HG02763 (cell line): Measurements from ENCODE around the gene SF3B6.
"Not testable (repeated sequence)": the region's sequence is repeated elsewhere in the genome, so short reads cannot be mapped to it uniquely, and the experiment has no call there.

Experiments used
- ATAC-seq: cut with Tn5 transposase; IDR thresholded peaks from one replicate; pipeline ENCODE4 v1.9.1; 2021; ENCODE audit warnings: mild to moderate bottlenecking, moderate library complexity; ENCODE audit not compliant: unreplicated experiment

SF3B6 gene

DNA sequence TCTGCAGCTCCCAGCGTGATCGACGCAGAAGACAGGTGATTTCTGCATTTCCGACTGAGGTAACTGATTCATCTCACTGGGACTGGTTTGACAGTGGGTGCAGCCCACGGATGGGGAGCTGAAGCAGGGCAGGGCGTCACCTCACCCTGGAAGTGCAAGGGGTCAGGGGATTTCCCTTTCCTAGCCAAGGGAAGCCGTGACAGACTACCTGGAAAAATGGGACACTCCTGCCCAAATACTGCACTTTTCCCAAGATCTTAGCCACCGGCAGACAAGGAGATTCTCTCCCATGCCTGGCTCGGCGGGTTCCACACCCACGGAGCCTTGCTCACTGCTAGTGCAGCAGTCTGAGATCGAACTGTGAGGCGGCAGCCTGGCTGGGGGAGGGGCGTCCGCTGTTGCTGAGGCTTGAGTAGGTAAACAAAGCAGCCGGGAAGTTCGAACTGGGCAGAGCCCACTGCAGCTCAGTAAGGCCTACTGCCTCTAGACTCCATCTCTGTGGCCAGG, 19.1 kb upstream of the SF3B6 start:
- ATAC-seq: not testable (repeated sequence)

GRCh38 chr2:24093270-24093669, 17.1 kb upstream of the SF3B6 start:
- not testable (repeated sequence) for ATAC-seq

GRCh38 chr2:24088821-24089359, 12.8 kb upstream of the SF3B6 start:
- ATAC-seq: no peak

DNA sequence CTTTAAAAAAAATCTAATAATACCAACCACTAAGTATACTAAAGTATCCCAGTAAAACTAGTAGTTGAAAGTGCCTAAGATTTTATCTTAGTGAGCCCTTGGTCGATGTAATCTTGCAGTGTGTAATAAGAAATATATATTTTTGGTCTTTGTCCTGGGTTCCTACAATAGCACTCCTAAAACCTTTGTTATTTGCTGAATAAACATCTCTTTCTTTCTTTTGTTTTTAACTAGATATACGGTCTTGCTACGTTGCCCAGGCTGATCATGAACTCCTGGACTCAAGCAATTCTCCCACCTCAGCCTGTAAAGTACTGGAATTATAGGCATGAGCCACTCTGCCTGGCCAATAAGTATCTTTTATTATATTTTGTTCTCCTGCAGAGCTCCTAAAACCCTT, 10.9 kb upstream of the SF3B6 start:
- ATAC-seq: no peak

- ATAC-seq: no peak
Observed at GRCh38 chr2:24086241-24086640, 10.1 kb upstream of the SF3B6 start.

DNA sequence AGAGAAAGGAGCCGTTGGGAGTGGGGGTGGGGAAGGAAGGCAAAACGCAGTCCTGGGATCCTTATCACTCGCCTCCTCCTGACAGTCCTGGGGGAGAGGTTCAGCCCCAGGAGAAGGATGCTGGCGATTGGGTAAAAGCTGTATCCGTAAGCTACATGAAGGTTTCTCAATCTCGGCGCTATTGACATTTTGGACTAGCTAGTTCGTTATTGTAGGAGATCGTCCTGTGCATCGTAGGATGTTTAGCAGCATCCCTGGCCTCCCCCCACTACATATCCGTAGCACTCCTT, 9.0 kb upstream of the SF3B6 start:
- ATAC-seq: no peak

- peak; percentile 79 for ATAC-seq
Observed at GRCh38 chr2:24084386-24085199, 8.5 kb upstream of the SF3B6 start, which contains the start of gene TP53I3. TP53I3 (minus strand) TSS chr2:24084834; CDS start chr2:24084326, 508 bp downstream.

GRCh38 chr2:24083567-24084385, 7.7 kb upstream of the SF3B6 start:
- peak; percentile 64 for ATAC-seq

DNA sequence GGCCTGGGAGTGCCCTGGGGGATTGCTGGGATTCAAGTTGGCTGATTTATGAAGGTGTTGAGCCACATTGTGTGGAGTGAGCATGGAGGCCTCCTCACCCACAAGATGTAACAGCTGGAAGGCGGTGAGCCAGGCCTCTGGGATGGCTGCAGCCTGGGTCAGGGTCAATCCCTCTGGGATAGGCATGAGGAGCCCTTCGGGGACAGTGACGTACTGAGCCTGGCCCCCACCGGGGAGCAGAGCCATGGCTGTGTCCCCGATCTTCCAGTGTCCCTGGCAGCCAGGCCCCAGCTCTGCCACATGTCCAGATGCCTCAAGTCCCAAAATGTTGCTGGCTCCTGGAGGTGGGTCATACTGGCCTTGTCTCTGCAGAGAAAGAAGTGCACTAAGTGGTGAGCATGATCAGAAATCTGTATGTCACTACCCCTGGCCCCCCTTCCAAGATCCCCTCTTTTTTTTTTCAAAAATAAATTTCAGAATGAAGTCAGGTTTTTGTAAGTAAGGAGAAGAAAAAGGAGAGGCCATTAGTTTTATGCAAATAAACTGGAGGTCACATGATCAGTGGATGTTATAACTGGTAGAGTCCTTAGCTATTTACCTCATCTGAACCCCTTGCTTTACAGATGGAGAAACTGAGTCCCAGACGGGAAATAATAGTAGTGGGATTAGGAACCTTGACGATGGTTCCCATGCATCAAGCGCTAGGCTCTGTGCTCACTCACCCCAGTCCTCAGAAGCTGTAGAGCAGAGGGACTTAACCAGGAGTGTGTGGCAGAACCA, 6.9 kb upstream of the SF3B6 start:
- no peak for ATAC-seq

DNA sequence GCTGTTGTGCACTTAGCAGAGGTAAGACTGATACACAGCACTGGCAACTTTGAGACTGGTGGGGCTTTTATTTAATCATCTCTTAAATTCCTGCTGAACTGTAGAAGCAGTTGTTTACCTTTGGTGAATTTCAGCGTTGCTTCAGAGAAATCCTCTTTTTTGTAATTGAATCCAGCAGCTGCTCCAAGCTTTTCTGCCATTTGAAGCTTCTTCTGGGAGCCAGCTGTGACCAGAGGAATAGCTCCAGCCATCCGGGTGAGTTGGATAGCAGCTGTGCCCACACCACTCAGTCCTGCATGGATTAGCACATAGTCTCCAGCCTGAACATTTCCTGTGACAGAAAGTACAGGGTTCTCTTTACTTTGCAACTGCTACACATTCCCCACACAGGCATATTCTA, 4.6 kb upstream of the SF3B6 start:
- ATAC-seq: no peak

DNA sequence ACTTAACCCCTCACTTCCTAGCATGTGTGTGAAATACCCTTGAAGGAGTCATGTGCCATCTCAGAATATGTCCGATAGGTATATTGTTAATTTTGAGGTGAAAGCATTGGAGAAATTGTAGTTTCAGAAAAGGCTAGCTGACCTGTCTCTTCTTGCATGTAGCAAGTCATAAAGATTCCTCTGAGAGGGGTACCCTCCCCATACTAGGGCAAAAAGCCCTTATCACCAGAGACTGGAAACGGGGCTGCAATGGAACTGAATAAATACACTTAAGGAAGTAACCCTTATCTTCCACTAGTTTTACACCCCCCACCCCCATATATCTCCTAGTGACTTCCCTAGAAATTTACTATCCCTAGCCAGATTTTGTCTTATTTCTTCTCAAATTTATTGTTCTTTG, 1.8 kb upstream of the SF3B6 start:
- ATAC-seq: no peak

DNA sequence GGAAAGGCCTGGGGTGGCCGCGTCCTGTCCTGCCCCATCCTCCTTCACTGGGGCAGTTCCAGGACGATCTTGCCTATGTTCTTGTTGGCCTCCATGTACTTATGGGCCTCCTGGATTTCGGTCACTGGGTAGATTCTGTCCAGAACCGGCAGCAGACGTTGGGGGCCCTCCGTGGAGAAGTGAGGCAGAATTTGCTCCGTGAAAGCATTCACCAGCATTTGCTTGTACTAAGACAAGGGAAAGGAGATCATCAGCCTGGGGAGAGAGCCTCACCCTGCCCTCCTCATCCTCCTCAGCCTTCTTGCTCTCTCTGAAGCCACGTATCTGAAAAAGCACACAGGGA, 1.4 kb upstream of the SF3B6 start:
- no peak for ATAC-seq

- peak; percentile 10 for ATAC-seq
Observed at GRCh38 chr2:24076849-24077534, 866 bp upstream of the SF3B6 start.

DNA sequence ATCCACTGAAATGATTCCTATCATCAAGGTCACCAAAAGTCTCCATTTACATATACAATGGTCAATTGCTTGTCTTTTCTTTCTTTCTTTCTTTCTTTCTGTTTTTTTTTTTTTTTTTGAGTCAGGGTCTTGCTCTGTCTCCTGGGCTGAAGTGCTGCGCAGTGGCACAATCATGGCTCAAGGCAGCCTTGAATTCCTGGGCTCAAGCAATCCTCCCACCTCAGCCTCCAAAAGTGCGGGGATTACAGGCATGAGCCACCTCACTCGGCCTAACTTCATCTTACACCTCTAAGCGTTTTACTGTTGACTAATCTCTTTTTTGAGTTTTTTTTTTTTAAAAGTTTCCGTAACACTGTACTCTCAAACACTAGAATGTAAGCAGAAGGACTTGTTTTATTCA, 867 bp downstream of the SF3B6 start:
- ATAC-seq: no peak

GRCh38 chr2:24073816-24074215, 2.3 kb downstream of the SF3B6 start:
- no peak for ATAC-seq

DNA sequence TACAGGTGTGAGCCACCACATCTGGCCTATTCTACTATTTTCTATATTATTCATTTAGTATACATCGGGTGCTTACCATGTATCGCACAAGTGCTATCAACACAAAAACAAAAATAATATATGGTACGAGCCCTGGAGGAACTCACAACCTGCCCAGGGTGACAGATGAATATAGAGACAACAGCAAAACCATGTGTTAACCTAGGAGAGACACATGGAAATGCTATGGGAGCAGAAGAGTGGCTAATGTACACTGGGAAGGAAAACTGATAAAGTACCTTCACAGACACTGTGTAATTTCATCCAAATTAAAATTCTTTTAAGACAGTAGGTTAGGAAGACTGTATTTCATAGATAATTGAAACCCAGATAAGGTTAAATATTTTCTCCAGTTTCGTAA, 3.9 kb downstream of the SF3B6 start:
- ATAC-seq: no peak

GRCh38 chr2:24065341-24065740, 10.8 kb downstream of the SF3B6 start:
- no peak for ATAC-seq

DNA sequence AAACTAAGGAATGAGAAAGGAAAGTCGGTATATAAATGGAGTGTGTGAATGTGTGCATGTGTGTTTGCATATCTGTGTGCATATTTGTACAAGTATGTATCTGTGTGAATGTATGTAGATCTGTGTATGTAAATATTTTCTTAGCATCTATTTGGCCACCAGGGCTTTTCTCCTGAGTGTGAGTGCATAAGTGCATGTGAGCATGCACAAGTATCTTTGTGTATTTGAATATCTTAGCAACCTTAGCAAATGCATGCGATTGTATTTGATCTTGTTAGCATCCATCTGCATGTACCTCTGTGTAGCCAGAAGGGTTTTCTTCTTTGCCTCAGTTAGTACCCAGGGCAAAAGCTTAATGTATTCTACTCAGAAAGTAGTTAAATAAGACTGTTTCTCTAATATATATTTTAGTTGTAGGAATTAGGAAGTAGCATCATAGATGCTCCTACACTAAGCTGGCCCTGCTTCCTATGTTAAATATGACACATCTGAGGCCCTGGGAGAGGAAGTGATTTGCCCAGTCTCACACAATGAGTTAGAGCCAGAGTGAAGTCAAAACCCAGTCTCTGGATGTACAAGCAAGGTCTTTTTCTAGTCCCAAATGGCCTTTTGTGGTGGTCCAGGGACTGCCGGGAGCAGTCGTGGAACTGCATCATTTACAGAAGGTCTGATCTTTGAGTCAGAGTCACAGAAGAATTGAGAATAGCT, 17.4 kb downstream of the SF3B6 start:
- no peak for ATAC-seq

DNA sequence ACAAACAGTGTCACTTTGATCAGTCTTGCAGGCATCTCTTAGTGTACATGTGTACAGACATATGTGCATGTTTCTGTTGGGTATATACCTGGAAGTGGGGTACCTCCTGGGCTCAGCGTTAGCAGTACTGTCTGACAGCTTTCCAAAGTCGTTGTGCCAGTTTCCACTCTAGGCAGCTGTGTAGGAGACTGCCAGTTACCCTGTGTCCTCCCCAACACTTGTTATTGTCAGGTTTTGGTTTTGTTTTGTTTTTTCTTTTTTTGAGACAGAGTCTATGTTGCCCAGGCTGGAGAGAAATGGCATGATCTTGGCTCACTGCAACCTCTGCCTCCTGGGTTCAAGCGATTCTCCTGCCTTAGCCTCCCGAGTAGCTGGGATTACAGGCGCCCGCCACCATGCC, 20.4 kb downstream of the SF3B6 start:
- no peak for ATAC-seq
